GM18951 (cell line): Measurements from ENCODE around the gene FTO.
"Not testable (repeated sequence)": the region's sequence is repeated elsewhere in the genome, so short reads cannot be mapped to it uniquely, and the experiment has no call there.

ENCODE experiments used
- POLR2A ChIP-seq: IDR thresholded peaks from 4 replicates; pipeline ENCODE4 v1.6.1; 2011; ENCODE audit warnings: mild to moderate bottlenecking; ENCODE audit not compliant: insufficient read length, insufficient read depth; ENCODE audit errors: extremely low read depth
- in situ Hi-C: fragments of 300-500 bp; cut with MboI; formaldehyde crosslinking; loops from one replicate; pipeline ENCODE4 v1.12.0; 2022; ENCODE audit warnings: low sequenced_read_pairs, mixed read lengths, inconsistent platforms; ENCODE audit not compliant: unreplicated experiment

Gene FTO

GRCh38 chr16:54178478-54178976 is 474.6 kb downstream of the FTO start:
- no peak for TF ChIP-seq POLR2A
- in situ Hi-C loops, result no loop called here

GRCh38 chr16:54180421-54181359 is 476.7 kb downstream of the FTO start:
- in situ Hi-C loops, result no loop called here
- TF ChIP-seq POLR2A, result no peak

GRCh38 chr16:54181683-54182329 is 477.9 kb downstream of the FTO start:
- in situ Hi-C loops, result not testable (repeated sequence)

- in situ Hi-C loops, result no loop called here
- no peak for TF ChIP-seq POLR2A
These were observed 481.1 kb downstream of the FTO start for GRCh38 chr16:54185045-54185444.

- TF ChIP-seq POLR2A, result no peak
These were observed 487.2 kb downstream of the FTO start for GRCh38 chr16:54191163-54191562.

GRCh38 chr16:54191592-54191991 is 487.6 kb downstream of the FTO start:
- in situ Hi-C loops, result no loop called here
- no peak for TF ChIP-seq POLR2A

More at GRCh38 chr16:54191163-54191562, 487.2 kb downstream of the FTO start:
- in situ Hi-C loops, result no loop called here

GRCh38 chr16:54193013-54193664 is 489.2 kb downstream of the FTO start:
- TF ChIP-seq POLR2A, result no peak
- in situ Hi-C loops, result no loop called here

- no peak for TF ChIP-seq POLR2A
- in situ Hi-C loops, result no loop called here
These were observed 489.8 kb downstream of the FTO start for GRCh38 chr16:54193665-54194333.

- TF ChIP-seq POLR2A, result no peak
- in situ Hi-C loops, result no loop called here
These were observed 490.4 kb downstream of the FTO start for GRCh38 chr16:54194334-54194743.

GRCh38 chr16:54197758-54198157 is 493.8 kb downstream of the FTO start:
- in situ Hi-C loops, result no loop called here
- TF ChIP-seq POLR2A, result no peak

GRCh38 chr16:54199487-54200160 is 495.7 kb downstream of the FTO start:
- in situ Hi-C loops, result no loop called here
- TF ChIP-seq POLR2A, result no peak

GRCh38 chr16:54200161-54200534 is 496.2 kb downstream of the FTO start:
- no peak for TF ChIP-seq POLR2A
- in situ Hi-C loops, result no loop called here

- TF ChIP-seq POLR2A, result no peak
- in situ Hi-C loops, result no loop called here
These were observed 496.8 kb downstream of the FTO start for GRCh38 chr16:54200720-54201119.

GRCh38 chr16:54201200-54201599 is 497.2 kb downstream of the FTO start:
- TF ChIP-seq POLR2A, result no peak

More at GRCh38 chr16:54201200-54201599, 497.2 kb downstream of the FTO start:
- in situ Hi-C loops, result no loop called here
